Ovary (tissue), 9 donors: ENCODE data around the gene FSHB. TPM values are rescaled to one million over a fixed set of nuclear protein-coding genes. Genes with fewer than 3 reads are reported as not detected.

ENCODE experiments used
- DNase-seq, 5 donors: peaks; one replicate each; pipeline ENCODE4 v3.0.0-alpha.2; 2019 to 2020
- H3K27ac ChIP-seq, 2 donors: fragments of 200-600 bp; one replicate each; pipeline versions ENCODE4 v1.5.1 to v1.8.0; 2019 to 2022
- H3K27me3 ChIP-seq: fragments of 200-600 bp; one replicate; pipeline ENCODE4 v1.8.0; 2022
- H3K36me3 ChIP-seq: fragments of 200-600 bp; sonication (generic); one replicate; pipeline ENCODE4 v1.5.1; 2019
- H3K4me1 ChIP-seq: one replicate; pipeline ENCODE4 v1.8.1; 2013; ENCODE audit warnings: mild to moderate bottlenecking, moderate library complexity; ENCODE audit not compliant: insufficient read depth
- H3K4me3 ChIP-seq: fragments of 200-600 bp; sonication (generic); one replicate; pipeline ENCODE4 v1.5.1; 2017
- H3K9me3 ChIP-seq, 2 donors: fragments of 200-600 bp in 1 of 2; sonication (generic) in 1 of 2; one replicate each; pipeline versions ENCODE4 v1.5.1 to v1.8.1; 2013 to 2019; ENCODE audit warnings: mild to moderate bottlenecking in 1 of 2, moderate library complexity in 1 of 2
- EP300 ChIP-seq: sonication (generic); formaldehyde crosslinking; IDR thresholded peaks from one replicate; pipeline ENCODE4 v1.6.1; 2017; ENCODE audit warnings: antibody characterized with exemption
- POLR2A ChIP-seq: fragments of 450-650 bp; IDR thresholded peaks from one replicate; pipeline ENCODE4 v1.6.1; 2017; ENCODE audit warnings: antibody characterized with exemption, mild to moderate bottlenecking, moderate library complexity
- WGBS, 3 donors: extraction: QIAGEN DNeasy Blood & Tissue Kit in 1 of 3; methylation state at CpG; one replicate each; pipeline versions ENCODE4 v1.1.5 to v1.1.7; 2013 to 2017; 5-methylcytosine and 5-hydroxymethylcytosine counted together
- intact Hi-C, 4 donors: fragments of 100-400 bp; cut with DNase I; formaldehyde crosslinking; loops; one replicate each; pipeline versions ENCODE4 v1.11.0 to v1.15.1; 2022 to 2023
- polyA plus RNA-seq, 2 donors: library from polyadenylated mRNA; stranded (reverse); fragments of 200-250 nt in 1 of 2; fragments of 350-450 nt in 1 of 2; fragmentation: Illumina TruSeq in 1 of 2; extraction: RNeasy Lipid Tissue Mini Kit (QIAGEN cat#74804) in 1 of 2; gene quantifications; one replicate each; pipeline ENCODE4 v1.2.3, GENCODE V29; 2013 to 2014
- total RNA-seq, 7 donors: library from RNA; depleted of rRNA in 2 of 7; stranded (reverse); fragments of >200 nt in 2 of 7; fragmentation: NEBNext Ultra II Directional in 3 of 7; extraction: Animal tissue kit (Norgen Biotek cat#: 25700) in 3 of 7; gene quantifications; one replicate each; pipeline versions ENCODE4 v1.1.0 to v1.2.4, GENCODE V29; 2016 to 2023
- TF ChIP-seq, protein P1 (sequence below), 3 donors: fragments of 450-650 bp in 2 of 3; fragments of 200-600 bp in 1 of 3; IDR thresholded peaks; one replicate each; pipeline versions ENCODE4 v1.5.1 to v1.8.0; 2016 to 2022; ENCODE audit warnings: antibody characterized with exemption in 3 of 3, mild to moderate bottlenecking in 1 of 3
- donor health status: DM: no; HTN: no; CAD: no; lungs with moderate emphysema.
- donor health status: DM: no; HTN: no; CAD: no.
- donor health status: Bipolar disorder and iron deficiency.
- donor health status: DM: yes; HTN: yes; CAD: no.
- donor health status: DM: no; HTN: no; CAD: no.
- donor health status: DM: yes; HTN: yes; CAD: no.

The FSHB gene
- total and polyA plus RNA-seq, 9 donors: not detected

DNA sequence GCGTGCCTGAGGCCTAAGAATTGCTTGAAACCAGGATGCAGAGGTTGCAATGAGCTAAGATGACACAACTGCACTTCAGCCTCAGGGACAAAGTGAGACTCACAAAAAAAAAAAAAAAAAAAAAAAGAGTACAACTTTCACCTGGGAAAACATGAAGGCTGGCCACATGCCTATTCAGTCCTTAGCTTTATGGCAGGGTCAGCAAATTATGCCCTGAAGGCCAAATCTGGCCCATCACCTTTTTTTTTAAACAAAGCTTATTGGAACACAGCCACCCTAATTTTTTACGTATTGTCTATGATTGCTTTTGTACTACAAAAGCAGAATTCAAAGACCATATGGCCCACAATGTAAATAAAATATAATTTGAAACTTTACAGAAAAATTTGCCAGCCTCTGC is 8.2 kb downstream of the FSHB start:
- DNase-seq: no peak

DNA sequence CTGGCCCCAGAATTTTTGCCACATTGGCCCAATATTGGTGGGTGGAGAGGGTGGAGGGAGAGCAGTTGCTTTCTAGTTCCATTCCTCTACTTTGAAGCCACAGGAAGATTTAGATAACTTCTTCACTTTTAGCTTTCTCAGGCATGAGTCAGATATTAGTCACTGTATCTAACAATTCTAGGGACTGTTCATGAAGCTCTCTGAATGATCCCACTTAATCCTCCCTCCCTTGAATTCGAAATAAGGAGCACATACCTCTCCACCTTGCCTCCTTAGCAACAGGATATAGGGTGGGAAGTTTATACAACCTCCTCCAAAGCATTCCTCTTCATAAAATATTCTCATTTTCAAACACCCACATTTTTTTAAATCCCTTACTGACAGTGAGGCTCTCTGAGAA is 13.5 kb downstream of the FSHB start:
- Histone ChIP-seq H3K4me3 (no peak overlapping the region), H3K9me3 (no peaks in the 10 kb centered on the region), H3K36me3 (no peaks in the 10 kb centered on the region), H3K27me3 (no peaks in the 10 kb centered on the region), H3K27ac (no peak overlapping the region), H3K4me1 (no peaks in the 10 kb centered on the region)
- TF ChIP-seq, protein P1, sequence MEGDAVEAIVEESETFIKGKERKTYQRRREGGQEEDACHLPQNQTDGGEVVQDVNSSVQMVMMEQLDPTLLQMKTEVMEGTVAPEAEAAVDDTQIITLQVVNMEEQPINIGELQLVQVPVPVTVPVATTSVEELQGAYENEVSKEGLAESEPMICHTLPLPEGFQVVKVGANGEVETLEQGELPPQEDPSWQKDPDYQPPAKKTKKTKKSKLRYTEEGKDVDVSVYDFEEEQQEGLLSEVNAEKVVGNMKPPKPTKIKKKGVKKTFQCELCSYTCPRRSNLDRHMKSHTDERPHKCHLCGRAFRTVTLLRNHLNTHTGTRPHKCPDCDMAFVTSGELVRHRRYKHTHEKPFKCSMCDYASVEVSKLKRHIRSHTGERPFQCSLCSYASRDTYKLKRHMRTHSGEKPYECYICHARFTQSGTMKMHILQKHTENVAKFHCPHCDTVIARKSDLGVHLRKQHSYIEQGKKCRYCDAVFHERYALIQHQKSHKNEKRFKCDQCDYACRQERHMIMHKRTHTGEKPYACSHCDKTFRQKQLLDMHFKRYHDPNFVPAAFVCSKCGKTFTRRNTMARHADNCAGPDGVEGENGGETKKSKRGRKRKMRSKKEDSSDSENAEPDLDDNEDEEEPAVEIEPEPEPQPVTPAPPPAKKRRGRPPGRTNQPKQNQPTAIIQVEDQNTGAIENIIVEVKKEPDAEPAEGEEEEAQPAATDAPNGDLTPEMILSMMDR (IDR thresholded peaks at IDR 0.05): no peak
- TF ChIP-seq POLR2A (no peak), EP300 (no peak)
- WGBS, 3 donors: 9 to 18% (median 17%) methylated on average over 1 of the region's 1 CpG
- no peak for DNase-seq
- intact Hi-C loops: no loop called here

More for the DNA sequence above, 8.2 kb downstream of the FSHB start:
- TF ChIP-seq EP300 (no peak), POLR2A (no peak)
- TF ChIP-seq, protein P1 (IDR thresholded peaks at IDR 0.05): no peak
- Histone ChIP-seq H3K27ac (no peak overlapping the region), H3K36me3 (no peaks in the 10 kb centered on the region), H3K9me3 (no peaks in the 10 kb centered on the region), H3K4me1 (no peaks in the 10 kb centered on the region), H3K27me3 (no peaks in the 10 kb centered on the region), H3K4me3 (no peak overlapping the region)
- intact Hi-C loops: no loop called here
- WGBS, 3 donors: 56 to 76% (median 66%) methylated on average over 2 of the region's 2 CpGs

GRCh38 chr11:30245621-30246020 is 14.8 kb downstream of the FSHB start:
- no peaks in the 10 kb centered on the region for H3K27me3 ChIP-seq
- TF ChIP-seq, protein P1 (IDR thresholded peaks at IDR 0.05): no peak
- DNase-seq: no peak
- no peaks in the 10 kb centered on the region for H3K4me1 ChIP-seq
- no peaks in the 10 kb centered on the region for H3K36me3 ChIP-seq
- 37 to 60% (median 41%) methylated on average over 2 of the region's 2 CpGs for WGBS, 3 donors
- H3K9me3 ChIP-seq: no peaks in the 10 kb centered on the region
- H3K27ac ChIP-seq: no peak overlapping the region
- intact Hi-C loops: no loop called here
- H3K4me3 ChIP-seq: no peak overlapping the region

GRCh38 chr11:30254307-30255298 is 23.8 kb downstream of the FSHB start:
- no peaks in the 10 kb centered on the region for H3K27me3 ChIP-seq
- H3K36me3 ChIP-seq: no peaks in the 10 kb centered on the region
- intact Hi-C loops: no loop called here
- WGBS, 3 donors: 40 to 55% (median 48%) methylated on average over 3 of the region's 3 CpGs
- TF ChIP-seq, protein P1 (IDR thresholded peaks at IDR 0.05): no peak
- TF ChIP-seq POLR2A: no peak
- TF ChIP-seq EP300: no peak
- H3K4me3 ChIP-seq: no peak overlapping the region
- H3K27ac ChIP-seq: no peak overlapping the region
- no peaks in the 10 kb centered on the region for H3K9me3 ChIP-seq
- DNase-seq: no peak
- no peaks in the 10 kb centered on the region for H3K4me1 ChIP-seq
